ENCODE measurements around the gene TOM1L2.

Gene TOM1L2

GRCh38 chr17:17795946-17796786, 176.0 kb downstream of the TOM1L2 start:
- no peak overlapping the region for H2BK5ac ChIP-seq (ENCODE audit: low read length)
- H3K4me2 ChIP-seq (ENCODE audit: low read length) = no peak overlapping the region
- no peaks in the 10 kb centered on the region for H3K79me1 ChIP-seq (ENCODE audit: low read length)
- no peak for DNase-seq
- no peak overlapping the region for H3K4me3 ChIP-seq (ENCODE audit: low read length)
- no peak overlapping the region for H3K27ac ChIP-seq (ENCODE audit: low read depth, low read length)
- H3K18ac ChIP-seq (ENCODE audit: low read length) = no peak overlapping the region
- H3K4me1 ChIP-seq (ENCODE audit: control insufficient read depth, low read depth, low read length) = peaks cover 3% of the 10 kb centered on the region
- no CpG with 5 or more reads among the region's 40 CpGs for WGBS (ENCODE audit: extremely low coverage, insufficient coverage, low lambda C conversion rate)
- H2BK120ac ChIP-seq (ENCODE audit: low read depth, low read length) = no peak overlapping the region
- H3K4ac ChIP-seq (ENCODE audit: low read depth, low read length) = no peak overlapping the region
- H3K79me2 ChIP-seq (ENCODE audit: control insufficient read depth, insufficient read depth, low read length) = no peaks in the 10 kb centered on the region
- peaks cover 1% of the 10 kb centered on the region for H3K27me3 ChIP-seq (ENCODE audit: insufficient read depth, low read length, poor library complexity)
- H2AK5ac ChIP-seq (ENCODE audit: low read length) = no peak overlapping the region
- H3K9ac ChIP-seq (ENCODE audit: low read length) = no peak overlapping the region
- H4K8ac ChIP-seq (ENCODE audit: low read depth, low read length) = no peak overlapping the region
- H4K5ac ChIP-seq (ENCODE audit: low read length) = no peak overlapping the region
- no peak overlapping the region for H3K56ac ChIP-seq (ENCODE audit: low read length)
- H3K36me3 ChIP-seq (ENCODE audit: control insufficient read depth, insufficient read depth, low read length) = no peaks in the 10 kb centered on the region
- H2BK15ac ChIP-seq (replicated peaks; ENCODE audit: low read depth) = no peak overlapping the region
- H3K23ac ChIP-seq (ENCODE audit: low read length) = no peak overlapping the region

GRCh38 chr17:17795296-17795695, 176.9 kb downstream of the TOM1L2 start:
- Histone ChIP-seq H3K27ac (ENCODE audit: low read depth, low read length) (no peak overlapping the region), H3K79me2 (ENCODE audit: control insufficient read depth, insufficient read depth, low read length) (no peaks in the 10 kb centered on the region), H4K5ac (ENCODE audit: low read length) (no peak overlapping the region), H3K4me1 (ENCODE audit: control insufficient read depth, low read depth, low read length) (peaks cover 3% of the 10 kb centered on the region), H3K4me2 (ENCODE audit: low read length) (no peak overlapping the region), H3K9ac (ENCODE audit: low read length) (no peak overlapping the region), H3K27me3 (ENCODE audit: insufficient read depth, low read length, poor library complexity) (peaks cover 1% of the 10 kb centered on the region), H3K36me3 (ENCODE audit: control insufficient read depth, insufficient read depth, low read length) (no peaks in the 10 kb centered on the region), H2BK120ac (ENCODE audit: low read depth, low read length) (no peak overlapping the region), H3K4ac (ENCODE audit: low read depth, low read length) (no peak overlapping the region), H2AK5ac (ENCODE audit: low read length) (no peak overlapping the region), H2BK15ac (replicated peaks; ENCODE audit: low read depth) (no peak overlapping the region), H3K18ac (ENCODE audit: low read length) (no peak overlapping the region), H3K4me3 (ENCODE audit: low read length) (no peak overlapping the region), H3K56ac (ENCODE audit: low read length) (no peak overlapping the region), H3K23ac (ENCODE audit: low read length) (no peak overlapping the region), H2BK5ac (ENCODE audit: low read length) (no peak overlapping the region), H4K8ac (ENCODE audit: low read depth, low read length) (no peak overlapping the region), H3K79me1 (ENCODE audit: low read length) (no peaks in the 10 kb centered on the region)
- no peak for DNase-seq
- no CpG with 5 or more reads among the region's 12 CpGs for WGBS (ENCODE audit: extremely low coverage, insufficient coverage, low lambda C conversion rate)

GRCh38 chr17:17794382-17794781, 177.8 kb downstream of the TOM1L2 start:
- Histone ChIP-seq H3K4me1 (ENCODE audit: control insufficient read depth, low read depth, low read length) (peaks cover 3% of the 10 kb centered on the region), H4K5ac (ENCODE audit: low read length) (no peak overlapping the region), H3K56ac (ENCODE audit: low read length) (no peak overlapping the region), H2BK120ac (ENCODE audit: low read depth, low read length) (no peak overlapping the region), H3K27me3 (ENCODE audit: insufficient read depth, low read length, poor library complexity) (peaks cover 1% of the 10 kb centered on the region), H3K79me2 (ENCODE audit: control insufficient read depth, insufficient read depth, low read length) (no peaks in the 10 kb centered on the region), H3K4me2 (ENCODE audit: low read length) (no peak overlapping the region), H4K8ac (ENCODE audit: low read depth, low read length) (no peak overlapping the region), H3K36me3 (ENCODE audit: control insufficient read depth, insufficient read depth, low read length) (no peaks in the 10 kb centered on the region), H2AK5ac (ENCODE audit: low read length) (no peak overlapping the region), H3K18ac (ENCODE audit: low read length) (no peak overlapping the region), H3K4me3 (ENCODE audit: low read length) (no peak overlapping the region), H2BK15ac (replicated peaks; ENCODE audit: low read depth) (no peak overlapping the region), H3K9ac (ENCODE audit: low read length) (no peak overlapping the region), H3K27ac (ENCODE audit: low read depth, low read length) (no peak overlapping the region), H3K4ac (ENCODE audit: low read depth, low read length) (no peak overlapping the region), H3K23ac (ENCODE audit: low read length) (no peak overlapping the region), H3K79me1 (ENCODE audit: low read length) (no peaks in the 10 kb centered on the region), H2BK5ac (ENCODE audit: low read length) (no peak overlapping the region)
- WGBS (ENCODE audit: extremely low coverage, insufficient coverage, low lambda C conversion rate) = no CpG with 5 or more reads among the region's 31 CpGs
- DNase-seq = no peak

Small RNAs within 50 kb of the gene (small RNA-seq; reads per million reads assigned to genes)
- gene MIR33B (ENCODE audit: insufficient read depth) (31.5 reads per million, percentile 93 among the genes with 10 or more reads in this experiment), gene MIR6777 (ENCODE audit: insufficient read depth) (2.1 reads per million, percentile 22 among the genes with 10 or more reads in this experiment)
